Omental fat pad (tissue), 4 donors: Measurements from ENCODE around the gene SLC12A4. TPM values are rescaled to one million over a fixed set of nuclear protein-coding genes. Genes with fewer than 3 reads are reported as not detected.
"Not testable (repeated sequence)": the region's sequence is repeated elsewhere in the genome, so short reads cannot be mapped to it uniquely, and the experiment has no call there.

Experiments
- ATAC-seq: fragments of 150-250 bp; one replicate; pipeline ENCODE4 v1.9.1; 2016; ENCODE audit warnings: mild to moderate bottlenecking, moderate library complexity; ENCODE audit not compliant: low FRiP score
- DNase-seq: peaks from one replicate; pipeline ENCODE4 v3.0.0-alpha.2; 2019; ENCODE audit warnings: low spot score
- CTCF ChIP-seq, 3 donors: fragments of 450-650 bp; IDR thresholded peaks; one replicate each; pipeline ENCODE4 v1.5.1; 2016 to 2017; ENCODE audit warnings: antibody characterized with exemption in 3 of 3, mild to moderate bottlenecking in 3 of 3, moderate library complexity in 2 of 3
- total RNA-seq, 4 donors: library from RNA; depleted of rRNA; stranded (reverse); fragments of >200 nt; gene quantifications; one replicate each; pipeline ENCODE4 v1.1.0, GENCODE V29; 2016

SLC12A4 gene
- total RNA-seq, 4 donors from 2014 or later, result 39.4 to 92.2 (median 70.8) TPM

GRCh38 chr16:68003031-68003430 is 34.6 kb upstream of the SLC12A4 start:
- no peak for DNase-seq
- TF ChIP-seq CTCF (IDR thresholded peaks at IDR 0.05), result no peak
- ATAC-seq, result no peak

- TF ChIP-seq CTCF (IDR thresholded peaks at IDR 0.05), result no peak
- no peak for ATAC-seq
- DNase-seq, result no peak
Observed at GRCh38 chr16:68000450-68000849, 32.0 kb upstream of the SLC12A4 start.

- TF ChIP-seq CTCF (IDR thresholded peaks at IDR 0.05), result no peak
- ATAC-seq (no peak), DNase-seq (no peak)
Observed at GRCh38 chr16:67999985-68000384, 31.5 kb upstream of the SLC12A4 start.

GRCh38 chr16:67998779-67999688 is 30.6 kb upstream of the SLC12A4 start, which contains the start of gene DPEP2:
TSS of gene DPEP2 (minus strand) at chr16:67999484. CDS start at chr16:67993212, 6,272 bp downstream.
- DNase-seq, ATAC-seq: not testable (repeated sequence)

GRCh38 chr16:67998231-67998778 is 29.9 kb upstream of the SLC12A4 start:
- not testable (repeated sequence) for DNase-seq, ATAC-seq

GRCh38 chr16:67996666-67997065 is 28.2 kb upstream of the SLC12A4 start:
- DNase-seq (no peak), ATAC-seq (no peak)
- no peak for TF ChIP-seq CTCF (IDR thresholded peaks at IDR 0.05)

- TF ChIP-seq CTCF (IDR thresholded peaks at IDR 0.05), result no peak
- DNase-seq, result no peak
- ATAC-seq, result no peak
Observed at GRCh38 chr16:67995423-67995822, 27.0 kb upstream of the SLC12A4 start.

GRCh38 chr16:67994040-67994408 is 25.6 kb upstream of the SLC12A4 start:
- ATAC-seq, DNase-seq: not testable (repeated sequence)
